K562 (cell line): Measurements from ENCODE around the gene RHOA. TPM values are rescaled to one million over a fixed set of nuclear protein-coding genes. Genes with fewer than 3 reads are reported as not detected.

Experiments used
- ATAC-seq: fragments of 200-7000 bp; cut with Tn5 transposase; 3 replicates; pipeline ENCODE4 v1.9.1; 2020; ENCODE audit warnings: moderate library complexity
- BruUV-seq: library from RNA; stranded (reverse); fragments of 400-500 nt; replicated peaks from 2 replicates; lab custom pipeline; 2021; lab: Mats Ljungman, UMichigan
- CTCF ChIA-PET: fragments of 300-600 bp; formaldehyde crosslinking; extraction: SDS; loops from one replicate; lab custom pipeline; 2021; ENCODE audit warnings: low intra/inter-chr PET ratio; lab: Yijun Ruan, JAX
- POLR2A ChIA-PET: fragments of 300-600, 350-650 bp; sonication (Branson Sonifier 250); formaldehyde crosslinking; extraction: SDS; loops from one replicate; lab custom pipeline; 2021; ENCODE audit warnings: antibody characterized with exemption, inconsistent platforms; lab: Yijun Ruan, JAX
- DNase-seq, 4 experiments: peaks; one replicate each; pipeline versions ENCODE4 v3.0.0 to v3.0.0-alpha.2; 2011 to 2018; ENCODE audit warnings: low spot score in 3 of 4, mixed read lengths in 3 of 4; ENCODE audit errors: extremely low read depth in 1 of 4
- FAIRE-seq: peaks from 2 replicates; lab custom pipeline; 2011; peaks lifted over from hg19 to GRCh38; lab: Jason Lieb, UNC
- H2AFZ ChIP-seq: 2 replicates; pipeline ENCODE4 v1.6.0; 2011; ENCODE audit warnings: low read depth, low read length, control low read depth, inconsistent platforms
- H3K27ac ChIP-seq: fragments of 200-600 bp; 3 replicates; pipeline ENCODE4 v1.8.0; 2011; ENCODE audit warnings: low read depth, mild to moderate bottlenecking, control low read depth, inconsistent platforms, low read length, moderate library complexity, mixed read lengths; ENCODE audit errors: extremely low read depth
- H3K27me3 ChIP-seq, 2 experiments: fragments of 300-600 bp in 1 of 2; 2 replicates in 1 of 2; 3 replicates in 1 of 2; pipeline versions ENCODE4 v1.6.0 to v1.8.0; 2011; ENCODE audit warnings: inconsistent platforms in 2 of 2, low read length in 2 of 2, mild to moderate bottlenecking in 1 of 2, mixed read lengths in 1 of 2, moderate library complexity in 1 of 2; ENCODE audit not compliant: control insufficient read depth in 2 of 2, insufficient read depth in 2 of 2
- H3K36me3 ChIP-seq: fragments of 300-600 bp; 3 replicates; pipeline ENCODE4 v1.8.0; 2011; ENCODE audit warnings: mild to moderate bottlenecking, low read length, inconsistent platforms; ENCODE audit not compliant: control insufficient read depth, insufficient read depth
- H3K4me1 ChIP-seq, 2 experiments: fragments of 200-600 bp in 1 of 2; replicated peaks in 1 of 2; 2 replicates in 1 of 2; 3 replicates in 1 of 2; pipeline versions ENCODE4 v1.5.1 to v1.8.0; 2011; ENCODE audit warnings: inconsistent platforms in 2 of 2, low read length in 2 of 2, mild to moderate bottlenecking in 1 of 2, mixed read lengths in 1 of 2, moderate library complexity in 1 of 2; ENCODE audit not compliant: control insufficient read depth in 2 of 2, insufficient read depth in 2 of 2
- H3K4me2 ChIP-seq: 2 replicates; pipeline ENCODE4 v1.6.1; 2011; ENCODE audit warnings: low read length, control low read depth, inconsistent platforms, mixed read lengths; ENCODE audit not compliant: insufficient read depth
- H3K4me3 ChIP-seq: fragments of 200-600 bp; sonication (generic), shearing (Covaris generic); 2 replicates; pipeline ENCODE4 v1.5.1; 2016; ENCODE audit warnings: control low read depth, inconsistent platforms
- H3K79me2 ChIP-seq: fragments of 200-600 bp; 3 replicates; pipeline ENCODE4 v1.8.0; 2011; ENCODE audit warnings: low read length, inconsistent platforms; ENCODE audit not compliant: control insufficient read depth, insufficient read depth
- H3K9ac ChIP-seq, 2 experiments: 2 replicates each; pipeline versions ENCODE4 v1.6.0 to v1.6.1; 2011; ENCODE audit warnings: low read depth in 2 of 2, low read length in 2 of 2, control low read depth in 1 of 2, inconsistent platforms in 1 of 2, mild to moderate bottlenecking in 1 of 2, mixed read lengths in 1 of 2; ENCODE audit not compliant: insufficient read depth in 1 of 2
- H3K9me1 ChIP-seq: one replicate; pipeline ENCODE4 v1.6.0; 2011; ENCODE audit warnings: inconsistent platforms, mild to moderate bottlenecking, low read length, moderate library complexity; ENCODE audit not compliant: control insufficient read depth, insufficient read depth
- H3K9me3 ChIP-seq: replicated peaks from 2 replicates; pipeline ENCODE4 v1.5.1; 2011; ENCODE audit warnings: low read depth, low read length, inconsistent platforms; ENCODE audit not compliant: control insufficient read depth, insufficient read depth
- H4K20me1 ChIP-seq: replicated peaks from 2 replicates; pipeline ENCODE4 v1.6.1; 2011; ENCODE audit warnings: low read length, inconsistent platforms, mixed read lengths; ENCODE audit not compliant: control insufficient read depth, insufficient read depth
- ATF2 ChIP-seq: sonication (generic); formaldehyde crosslinking; IDR thresholded peaks from 2 replicates; pipeline ENCODE4 v1.8.1; 2022; ENCODE audit warnings: missing genetic modification reagents
- NCOA2 ChIP-seq, 2 experiments: fragments of 450-650 bp; IDR thresholded peaks; 2 replicates each; pipeline ENCODE4 v1.6.1; 2018; ENCODE audit warnings: mild to moderate bottlenecking in 2 of 2, moderate library complexity in 1 of 2; ENCODE audit not compliant: partially characterized antibody in 2 of 2
- PHF20 ChIP-seq: fragments of 450-650 bp; IDR thresholded peaks from 2 replicates; pipeline ENCODE4 v1.6.1; 2018; ENCODE audit not compliant: partially characterized antibody
- PTBP1 ChIP-seq: fragments of 200-400 bp; formaldehyde crosslinking; IDR thresholded peaks from 2 replicates; pipeline ENCODE4 v1.6.1; 2017; ENCODE audit warnings: low read depth, low read length
- ZNF740 ChIP-seq, 3 experiments: fragments of 200-800 bp in 1 of 3; sonication (Bioruptor generic) in 1 of 3; sonication (generic) in 1 of 3; formaldehyde crosslinking in 1 of 3; IDR thresholded peaks; 2 replicates each; pipeline versions ENCODE4 v1.6.1 to v1.8.0; 2016 to 2022; ENCODE audit warnings: mild to moderate bottlenecking in 2 of 3, missing compliant biosample characterization in 2 of 3, missing genetic modification characterization in 2 of 3, missing genetic modification reagents in 1 of 3
- WGBS: fragments of 100-300 bp; shearing (Covaris generic); methylation state at CpG from one replicate; pipeline ENCODE4 v1.1.6; 2016; ENCODE audit warnings: low coverage, mixed read lengths; ENCODE audit not compliant: insufficient coverage; ENCODE audit errors: missing lambda C conversion rate; 5-methylcytosine and 5-hydroxymethylcytosine counted together
- in situ Hi-C: fragments of 300-500 bp; cut with MboI; formaldehyde crosslinking; loops from 4 replicates; pipeline ENCODE4 v1.15.0; 2018; ENCODE audit warnings: inconsistent platforms, mixed read lengths
- intact Hi-C: fragments of 100-400 bp; cut with micrococcal nuclease; formaldehyde crosslinking; loops from 2 replicates; pipeline ENCODE4 v1.14.2; 2022
- polyA plus RNA-seq, 8 experiments: library from polyadenylated mRNA; depleted of rRNA in 4 of 8; stranded (reverse) in 5 of 8; unstranded in 3 of 8; fragments of >200 nt; fragmentation: Nextera tagmentation in 2 of 8; fragmentation: Illumina TruSeq in 1 of 8; extraction: Ambion mirVana in 2 of 8; extraction: Trizol in 1 of 8; gene quantifications; 2 replicates each; pipeline versions ENCODE4 v1.2.1 to v1.2.3, GENCODE V29; 2011 to 2014; ENCODE audit warnings: inconsistent platforms in 1 of 8, missing spikeins in 1 of 8
- total RNA-seq, 7 experiments: library from RNA; depleted of rRNA in 6 of 7; stranded (reverse); fragments of >200 nt in 6 of 7; fragmentation: Illumina TruSeq in 2 of 7; extraction: Trizol in 2 of 7; gene quantifications; 2 replicates each; pipeline versions ENCODE4 v1.2.1 to v1.2.3, GENCODE V29; 2011 to 2021; ENCODE audit warnings: low replicate concordance in 1 of 7

RHOA gene
- total and polyA plus RNA-seq, 9 of the 15 experiments (the other 6 are each of a cell fraction or from before 2014, with no cell fraction given) = 136 to 540 (median 236) TPM

- TF ChIP-seq PHF20 = no peak
These were observed 97.7 kb downstream of the RHOA start (continued) for GRCh38 chr3:49313896-49314688.

GRCh38 chr3:49311283-49311682 is 100.5 kb downstream of the RHOA start:
- no peak for FAIRE-seq
- no TSS peak for BruUV-seq

More at GRCh38 chr3:49311283-49311682, 100.5 kb downstream of the RHOA start:
- Histone ChIP-seq H2AFZ (no peak overlapping the region), H3K79me2 (no peaks in the 10 kb centered on the region), H3K9ac (no peak overlapping the region), H3K4me3 (no peak overlapping the region), H3K9me3 (no peaks in the 10 kb centered on the region), H3K4me2 (no peak overlapping the region), H3K9me1 (no peaks in the 10 kb centered on the region), H3K27ac (no peak overlapping the region), H3K27me3 (no peaks in the 10 kb centered on the region), H3K4me1 (no peaks in the 10 kb centered on the region; a peak in 1 of 5 replicates), H4K20me1 (no peaks in the 10 kb centered on the region), H3K36me3 (peaks cover 45% of the 10 kb centered on the region; the same call in 2 of the 3 replicates)
- no peak for TF ChIP-seq ZNF740 (CRISPR knock-in tag; IDR thresholded peaks at IDR 0.05)
- no peak for TF ChIP-seq ZNF740 (tag; IDR thresholded peaks at IDR 0.05)
- no peak for TF ChIP-seq NCOA2 (IDR thresholded peaks at IDR 0.05; ENCODE audit: partially characterized antibody in 2 of 2)
- no peak for TF ChIP-seq PTBP1
- TF ChIP-seq ATF2 (CRISPR knock-in tag) = no peak
- intact Hi-C loops = no loop called here
- no peak for DNase-seq
- WGBS = 71% methylated on average over 3 of the region's 3 CpGs
- in situ Hi-C loops = no loop called here
- ChIA-PET CTCF (no interaction called here), POLR2A (no interaction called here)
- ATAC-seq = no peak
